A673 (cell line): ENCODE data around the gene COL20A1. TPM values are rescaled to one million over a fixed set of nuclear protein-coding genes. Genes with fewer than 3 reads are reported as not detected.

Source experiments
- BruUV-seq: library from RNA; stranded (reverse); fragments of 400-500 nt; replicated peaks from 2 replicates; lab custom pipeline; 2021; lab: Mats Ljungman, UMichigan
- CTCF ChIA-PET: fragments of 300-600 bp; sonication (Branson Sonifier 250); formaldehyde crosslinking; loops from one replicate; lab custom pipeline; 2022; ENCODE audit warnings: antibody characterized with exemption; lab: Charles Lee
- POLR2A ChIA-PET: fragments of 300-600 bp; sonication (Branson Sonifier 250); formaldehyde crosslinking; loops from one replicate; lab custom pipeline; 2022; ENCODE audit warnings: antibody characterized with exemption; ENCODE audit not compliant: low non-redundant PET; lab: Charles Lee
- DNase-seq: peaks from one replicate; pipeline ENCODE4 v3.0.0-alpha.2; 2015; ENCODE audit warnings: low spot score
- H3K27ac ChIP-seq: fragments of 200-600 bp; sonication (generic); 2 replicates; pipeline ENCODE4 v1.5.1; 2016; ENCODE audit warnings: mixed run types, low read depth, mild to moderate bottlenecking, mixed read lengths, antibody characterized with exemption, low read length; ENCODE audit not compliant: poor library complexity, severe bottlenecking
- H3K27me3 ChIP-seq: fragments of 200-600 bp; sonication (generic); replicated peaks from 2 replicates; pipeline ENCODE4 v1.6.1; 2017; ENCODE audit warnings: mixed run types, low read depth, mild to moderate bottlenecking, mixed read lengths, antibody characterized with exemption, low read length; ENCODE audit not compliant: insufficient read depth, poor library complexity
- H3K36me3 ChIP-seq: fragments of 200-600 bp; sonication (generic); 2 replicates; pipeline ENCODE4 v1.6.1; 2016; ENCODE audit warnings: mixed run types, mild to moderate bottlenecking, mixed read lengths, antibody characterized with exemption, low read length; ENCODE audit not compliant: insufficient read depth, poor library complexity, severe bottlenecking
- H3K4me1 ChIP-seq: fragments of 200-600 bp; sonication (generic); 2 replicates; pipeline ENCODE4 v1.6.1; 2017; ENCODE audit warnings: mixed run types, mild to moderate bottlenecking, mixed read lengths, antibody characterized with exemption, low read length; ENCODE audit not compliant: insufficient read depth, poor library complexity, severe bottlenecking
- H3K4me3 ChIP-seq: fragments of 200-600 bp; sonication (generic); 2 replicates; pipeline ENCODE4 v1.5.1; 2016; ENCODE audit warnings: low read depth, mixed run types, mild to moderate bottlenecking, mixed read lengths, low read length; ENCODE audit not compliant: poor library complexity, severe bottlenecking
- H3K9me3 ChIP-seq: fragments of 200-600 bp; sonication (generic); 2 replicates; pipeline ENCODE4 v1.6.1; 2016; ENCODE audit warnings: mixed run types, low read depth, mild to moderate bottlenecking, mixed read lengths, antibody characterized with exemption, low read length; ENCODE audit not compliant: poor library complexity, severe bottlenecking
- EZH2 ChIP-seq: fragments of 200-600 bp; sonication (generic); IDR thresholded peaks from 2 replicates; pipeline ENCODE4 v1.6.1; 2017; ENCODE audit warnings: borderline replicate concordance, low read depth, mild to moderate bottlenecking, mixed read lengths, antibody characterized with exemption, low read length; ENCODE audit not compliant: poor library complexity, severe bottlenecking
- intact Hi-C: fragments of 100-400 bp; cut with micrococcal nuclease; formaldehyde crosslinking; loops from one replicate; pipeline ENCODE4 v1.10.0; 2022; ENCODE audit not compliant: unreplicated experiment
- total RNA-seq: library from RNA; stranded (reverse); gene quantifications from 2 replicates; pipeline ENCODE4 v1.2.3, GENCODE V29; 2021
- TF ChIP-seq, protein P1 (sequence below): fragments of 300-800, 200-600 bp; sonication (generic); conservative IDR thresholded peaks from 2 replicates; pipeline ENCODE4 v1.5.1; 2017; ENCODE audit warnings: low read depth, mild to moderate bottlenecking, antibody characterized with exemption, low read length, moderate library complexity, mixed read lengths

COL20A1 gene
- total RNA-seq, 1 experiment from 2014 or later, result not detected

DNA sequence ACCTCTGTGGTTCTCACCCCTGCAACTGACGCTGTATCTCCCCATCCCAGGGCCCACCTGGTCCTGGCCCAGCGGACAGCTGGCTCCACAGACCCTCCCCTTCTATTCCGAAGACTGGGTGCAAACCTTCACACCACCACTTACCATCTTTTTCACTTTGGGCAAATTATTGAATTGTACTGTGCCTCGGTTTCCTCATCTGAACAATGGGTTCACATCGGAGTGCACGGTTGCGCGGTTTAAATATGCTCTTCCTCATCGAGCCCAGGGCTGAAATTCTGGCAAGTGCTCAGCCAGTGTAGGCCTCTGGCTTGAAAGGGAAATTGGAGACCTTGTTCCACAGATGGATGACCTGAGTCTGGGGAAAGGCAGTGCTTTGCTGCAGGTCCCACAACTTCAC is 23.3 kb upstream of the COL20A1 start:
- H3K27ac ChIP-seq, result no peak overlapping the region
- ChIA-PET CTCF (no interaction called here), POLR2A (no interaction called here)
- no peak overlapping the region for H3K4me3 ChIP-seq
- intact Hi-C loops, result no loop called here
- H3K27me3 ChIP-seq, result peaks cover 38% of the 10 kb centered on the region
- H3K36me3 ChIP-seq, result no peaks in the 10 kb centered on the region
- peaks cover 5% of the 10 kb centered on the region for H3K4me1 ChIP-seq
- DNase-seq, result no peak
- TF ChIP-seq, protein P1, sequence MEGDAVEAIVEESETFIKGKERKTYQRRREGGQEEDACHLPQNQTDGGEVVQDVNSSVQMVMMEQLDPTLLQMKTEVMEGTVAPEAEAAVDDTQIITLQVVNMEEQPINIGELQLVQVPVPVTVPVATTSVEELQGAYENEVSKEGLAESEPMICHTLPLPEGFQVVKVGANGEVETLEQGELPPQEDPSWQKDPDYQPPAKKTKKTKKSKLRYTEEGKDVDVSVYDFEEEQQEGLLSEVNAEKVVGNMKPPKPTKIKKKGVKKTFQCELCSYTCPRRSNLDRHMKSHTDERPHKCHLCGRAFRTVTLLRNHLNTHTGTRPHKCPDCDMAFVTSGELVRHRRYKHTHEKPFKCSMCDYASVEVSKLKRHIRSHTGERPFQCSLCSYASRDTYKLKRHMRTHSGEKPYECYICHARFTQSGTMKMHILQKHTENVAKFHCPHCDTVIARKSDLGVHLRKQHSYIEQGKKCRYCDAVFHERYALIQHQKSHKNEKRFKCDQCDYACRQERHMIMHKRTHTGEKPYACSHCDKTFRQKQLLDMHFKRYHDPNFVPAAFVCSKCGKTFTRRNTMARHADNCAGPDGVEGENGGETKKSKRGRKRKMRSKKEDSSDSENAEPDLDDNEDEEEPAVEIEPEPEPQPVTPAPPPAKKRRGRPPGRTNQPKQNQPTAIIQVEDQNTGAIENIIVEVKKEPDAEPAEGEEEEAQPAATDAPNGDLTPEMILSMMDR, result no peak
- no peak for TF ChIP-seq EZH2
- no peaks in the 10 kb centered on the region for H3K9me3 ChIP-seq
- no TSS peak for BruUV-seq

DNA sequence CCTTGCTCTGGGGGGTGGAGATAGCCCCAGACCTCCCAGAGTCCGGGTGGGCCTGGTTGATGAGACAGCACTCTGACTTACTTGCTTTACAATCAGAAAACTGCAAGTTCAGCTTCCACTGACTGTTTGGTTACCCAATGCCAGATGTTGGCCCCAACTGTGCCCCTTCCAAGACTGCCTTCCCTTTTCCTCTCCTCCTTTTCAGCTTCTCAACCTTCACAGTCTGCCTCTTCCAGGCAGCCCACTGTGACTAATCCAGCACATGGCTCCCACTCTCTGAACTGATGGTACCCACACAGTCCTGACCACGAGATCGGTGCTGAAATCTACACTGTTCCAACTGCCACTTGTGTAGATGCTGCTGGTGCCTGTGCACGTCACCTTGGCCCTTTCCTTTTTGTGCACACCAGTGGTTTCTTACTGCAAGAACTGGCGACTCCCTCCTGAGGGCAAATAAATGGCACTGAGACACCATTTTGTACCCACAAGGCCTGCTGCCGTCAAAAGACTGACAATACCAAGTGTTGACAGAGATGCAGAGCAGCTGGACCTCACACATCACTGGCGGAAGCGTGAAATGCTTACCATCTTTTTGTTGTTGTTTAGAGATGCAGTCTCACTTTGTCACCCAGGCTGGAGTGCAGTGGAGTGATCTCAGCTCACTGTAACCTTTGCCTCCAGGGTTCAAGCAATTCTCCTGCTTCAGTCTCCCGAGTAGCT is 22.2 kb upstream of the COL20A1 start:
- Histone ChIP-seq H3K27me3 (peaks cover 27% of the 10 kb centered on the region), H3K4me1 (peaks cover 5% of the 10 kb centered on the region), H3K4me3 (no peak overlapping the region), H3K27ac (no peak overlapping the region), H3K9me3 (no peaks in the 10 kb centered on the region), H3K36me3 (no peaks in the 10 kb centered on the region)
- DNase-seq, result no peak
- TF ChIP-seq, protein P1, result no peak
- TF ChIP-seq EZH2, result no peak
- BruUV-seq, result no TSS peak
- intact Hi-C loops, result no loop called here
- POLR2A ChIA-PET, result no interaction called here
- CTCF ChIA-PET, result interaction anchor here (0.6 kb wide), 1 partner anchor 27 kb away, joined by 5 read pairs; no protein-coding TSS in a partner anchor

DNA sequence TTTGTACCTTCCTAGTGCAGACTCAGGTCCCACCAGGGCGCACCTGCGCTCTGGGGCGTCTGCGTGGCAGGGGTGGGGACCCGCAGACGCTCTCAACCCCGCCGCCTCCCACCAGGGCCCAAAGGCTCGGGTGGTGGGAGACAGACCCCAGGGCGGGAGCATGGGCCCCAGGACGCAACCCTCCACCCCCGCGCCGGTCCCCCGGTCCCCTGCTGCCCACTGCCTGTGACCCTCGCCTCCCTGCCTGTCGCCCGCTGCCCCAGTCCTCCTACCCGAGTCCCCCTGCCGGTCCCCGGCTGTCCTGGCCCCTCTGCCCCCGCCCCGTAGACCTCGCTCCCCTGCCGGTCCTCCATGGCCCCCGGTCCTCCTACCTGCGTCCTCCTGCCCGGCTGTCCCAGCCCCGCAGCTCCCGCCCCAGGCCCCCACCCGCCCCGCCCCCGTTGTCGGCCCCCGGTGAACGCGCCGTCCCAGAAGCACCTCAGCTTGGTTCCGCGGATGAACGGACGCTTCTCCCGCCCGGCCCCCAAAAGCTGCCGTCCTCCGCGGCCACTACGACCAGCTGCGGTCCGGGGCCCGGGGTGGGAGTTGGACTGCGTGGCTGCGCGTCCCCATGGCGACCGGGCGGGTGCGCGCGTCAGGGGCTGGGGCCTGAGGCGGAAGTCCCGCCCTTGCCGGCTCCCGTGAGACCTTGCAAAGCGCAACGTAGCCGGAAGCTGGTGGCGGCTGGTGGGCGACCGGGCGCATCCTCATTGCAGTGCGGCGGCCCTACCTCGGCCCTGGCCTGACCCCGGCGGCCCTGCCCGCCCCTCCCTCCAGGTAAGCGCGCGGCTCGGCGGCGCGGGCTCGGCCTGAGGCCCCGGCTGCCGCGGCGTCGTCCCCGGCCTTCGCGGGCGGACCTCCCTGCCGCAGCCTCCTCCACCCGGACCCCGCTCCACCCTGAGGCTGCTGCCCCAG is 20.6 kb upstream of the COL20A1 start, which contains the start of gene ARFGAP1:
ARFGAP1 (plus strand) TSS at position 709 of the 954 bp plus-strand sequence. CDS start 2,768 bp downstream, outside the sequence.
- DNase-seq, result peak; percentile 93
- Histone ChIP-seq H3K9me3 (no peaks in the 10 kb centered on the region), H3K36me3 (peaks cover 12% of the 10 kb centered on the region), H3K4me1 (peaks cover 5% of the 10 kb centered on the region), H3K27ac (peak within 1 kb of the TSS; percentile 70), H3K27me3 (peaks cover 14% of the 10 kb centered on the region), H3K4me3 (peak within 1 kb of the TSS; percentile 93)
- intact Hi-C loops, result no loop called here
- POLR2A ChIA-PET, result no interaction called here
- BruUV-seq, result no TSS peak
- TF ChIP-seq, protein P1, result no peak
- no peak for TF ChIP-seq EZH2
- CTCF ChIA-PET, result no interaction called here
